Endodermal cell (in vitro differentiated cells): ENCODE measurements around the gene APEH. TPM values are rescaled to one million over a fixed set of nuclear protein-coding genes. Genes with fewer than 3 reads are reported as not detected.

Source experiments
- DNase-seq: peaks from one replicate; pipeline ENCODE4 v3.0.0-alpha.2; 2017
- H3K27ac ChIP-seq: 2 replicates; pipeline ENCODE4 v1.5.1; 2013; ENCODE audit warnings: mild to moderate bottlenecking, low read depth, low read length, moderate library complexity
- H3K27me3 ChIP-seq: 2 replicates; pipeline ENCODE4 v1.6.1; 2013; ENCODE audit warnings: mild to moderate bottlenecking, low read length, moderate library complexity; ENCODE audit not compliant: insufficient read depth, control insufficient read depth, poor library complexity, severe bottlenecking
- H3K36me3 ChIP-seq: 2 replicates; pipeline ENCODE4 v1.7.0; 2013; ENCODE audit warnings: mild to moderate bottlenecking, low read length, moderate library complexity; ENCODE audit not compliant: control insufficient read depth, insufficient read depth
- H3K4me1 ChIP-seq: one replicate; pipeline ENCODE4 v1.7.0; 2013; ENCODE audit warnings: low read length; ENCODE audit not compliant: control insufficient read depth, insufficient read depth
- H3K4me3 ChIP-seq: 2 replicates; pipeline ENCODE4 v1.5.1; 2013; ENCODE audit warnings: mild to moderate bottlenecking, low read length, moderate library complexity
- H3K9ac ChIP-seq: 2 replicates; pipeline ENCODE4 v1.6.1; 2013; ENCODE audit warnings: mild to moderate bottlenecking, low read length, moderate library complexity; ENCODE audit not compliant: poor library complexity, severe bottlenecking; ENCODE audit errors: extremely low read depth
- H3K9me3 ChIP-seq: 2 replicates; pipeline ENCODE4 v1.6.1; 2013; ENCODE audit warnings: mild to moderate bottlenecking, low read length, moderate library complexity; ENCODE audit not compliant: control insufficient read depth
- H3K27ac Mint-ChIP-seq: 2 replicates; pipeline ENCODE4 v1.8.0; 2020; ENCODE audit warnings: mixed read lengths
- H3K27me3 Mint-ChIP-seq: 2 replicates; pipeline ENCODE4 v1.8.0; 2021; ENCODE audit warnings: mild to moderate bottlenecking, mixed read lengths; ENCODE audit not compliant: insufficient read depth
- H3K36me3 Mint-ChIP-seq: 2 replicates; pipeline ENCODE4 v1.8.0; 2020; ENCODE audit warnings: low read depth, mixed read lengths
- H3K4me1 Mint-ChIP-seq: 2 replicates; pipeline ENCODE4 v1.8.0; 2020; ENCODE audit warnings: mixed read lengths
- H3K4me3 Mint-ChIP-seq: 2 replicates; pipeline ENCODE4 v1.8.0; 2020; ENCODE audit warnings: mild to moderate bottlenecking, moderate library complexity, mixed read lengths
- H3K9me3 Mint-ChIP-seq: 2 replicates; pipeline ENCODE4 v1.8.0; 2020; ENCODE audit warnings: mild to moderate bottlenecking, mixed read lengths
- WGBS, 2 experiments: methylation state at CpG; one replicate each; pipeline versions ENCODE4 v1.1.5 to v1.1.7; 2013; ENCODE audit warnings: missing lambda C conversion rate in 2 of 2, mixed read lengths in 1 of 2; ENCODE audit not compliant: insufficient coverage in 1 of 2, insufficient read length in 1 of 2; 5-methylcytosine and 5-hydroxymethylcytosine counted together
- total RNA-seq, 2 donors: library from RNA; stranded (reverse); fragmentation: NEBNext Ultra II Directional in 1 of 2; extraction: Animal tissue kit (Norgen Biotek cat#: 25700) in 1 of 2; gene quantifications; 2 replicates in 1 of 2; 3 replicates in 1 of 2; pipeline ENCODE4 v1.2.1, GENCODE V29; 2021
- TF ChIP-seq, protein P1 (sequence below): fragments of 200-600 bp; sonication (generic); conservative IDR thresholded peaks from 2 replicates; pipeline ENCODE4 v1.5.0; 2021; ENCODE audit warnings: antibody characterized with exemption, mild to moderate bottlenecking

Gene APEH
- total RNA-seq, 2 donors from 2014 or later, result 188 to 216 TPM

DNA sequence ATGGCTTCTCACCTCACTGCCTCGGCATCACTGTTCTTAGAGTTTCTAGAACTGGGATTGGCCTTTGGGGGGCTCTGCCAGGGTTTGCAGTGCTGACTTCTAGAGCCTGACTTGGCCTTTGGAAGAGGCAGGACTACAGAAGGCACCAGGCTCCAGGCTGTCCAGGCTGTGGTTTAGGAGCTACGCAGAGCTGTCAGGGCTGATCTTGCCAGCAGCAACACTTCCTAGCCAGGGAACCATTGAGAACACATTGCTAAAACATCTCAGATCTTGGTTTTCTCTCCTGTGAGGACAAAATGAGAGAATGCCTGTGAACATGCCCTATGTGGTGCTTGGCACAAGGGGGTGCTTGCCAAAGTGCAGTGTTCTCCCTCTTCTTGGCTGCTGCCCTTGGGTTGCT lies 34.6 kb upstream of the APEH start:
- H3K4me1 Mint-ChIP-seq, result no peaks in the 10 kb centered on the region
- no peaks in the 10 kb centered on the region for H3K36me3 ChIP-seq
- H3K27ac Mint-ChIP-seq, result no peak overlapping the region
- no peak overlapping the region for H3K9ac ChIP-seq
- no peak overlapping the region for H3K27ac ChIP-seq
- H3K9me3 ChIP-seq, result no peaks in the 10 kb centered on the region
- DNase-seq, result no peak
- TF ChIP-seq, protein P1, sequence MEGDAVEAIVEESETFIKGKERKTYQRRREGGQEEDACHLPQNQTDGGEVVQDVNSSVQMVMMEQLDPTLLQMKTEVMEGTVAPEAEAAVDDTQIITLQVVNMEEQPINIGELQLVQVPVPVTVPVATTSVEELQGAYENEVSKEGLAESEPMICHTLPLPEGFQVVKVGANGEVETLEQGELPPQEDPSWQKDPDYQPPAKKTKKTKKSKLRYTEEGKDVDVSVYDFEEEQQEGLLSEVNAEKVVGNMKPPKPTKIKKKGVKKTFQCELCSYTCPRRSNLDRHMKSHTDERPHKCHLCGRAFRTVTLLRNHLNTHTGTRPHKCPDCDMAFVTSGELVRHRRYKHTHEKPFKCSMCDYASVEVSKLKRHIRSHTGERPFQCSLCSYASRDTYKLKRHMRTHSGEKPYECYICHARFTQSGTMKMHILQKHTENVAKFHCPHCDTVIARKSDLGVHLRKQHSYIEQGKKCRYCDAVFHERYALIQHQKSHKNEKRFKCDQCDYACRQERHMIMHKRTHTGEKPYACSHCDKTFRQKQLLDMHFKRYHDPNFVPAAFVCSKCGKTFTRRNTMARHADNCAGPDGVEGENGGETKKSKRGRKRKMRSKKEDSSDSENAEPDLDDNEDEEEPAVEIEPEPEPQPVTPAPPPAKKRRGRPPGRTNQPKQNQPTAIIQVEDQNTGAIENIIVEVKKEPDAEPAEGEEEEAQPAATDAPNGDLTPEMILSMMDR, result no peak
- H3K4me3 ChIP-seq, result no peak overlapping the region
- no peak overlapping the region for H3K4me3 Mint-ChIP-seq
- no peaks in the 10 kb centered on the region for H3K9me3 Mint-ChIP-seq
- H3K36me3 Mint-ChIP-seq, result no peaks in the 10 kb centered on the region
- no peaks in the 10 kb centered on the region for H3K27me3 Mint-ChIP-seq
- H3K4me1 ChIP-seq, result no peaks in the 10 kb centered on the region
- no peaks in the 10 kb centered on the region for H3K27me3 ChIP-seq
- 97 to 100% methylated on average over 1 to 2 of the region's 2 CpGs for WGBS, 2 experiments

DNA sequence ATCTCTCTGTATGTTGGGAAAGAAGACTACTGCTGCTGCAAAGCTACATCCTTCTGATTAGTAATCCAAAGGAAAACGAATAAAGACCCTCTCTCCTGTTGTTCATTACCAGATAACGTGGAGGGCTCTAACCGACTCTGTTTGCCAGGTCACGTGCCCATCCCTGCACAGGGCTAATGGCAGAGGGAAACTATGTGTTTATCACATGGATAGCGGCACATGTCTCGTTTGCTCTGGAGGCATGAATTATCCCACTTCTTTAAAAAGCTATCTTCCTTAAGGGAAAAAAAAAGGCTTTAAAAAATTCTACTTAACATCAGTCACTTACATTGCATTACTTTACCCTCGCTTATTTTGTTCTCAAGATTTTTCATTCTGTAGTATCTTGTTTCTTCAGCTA lies 32.9 kb upstream of the APEH start:
- Histone ChIP-seq H3K27me3 (no peaks in the 10 kb centered on the region), H3K27ac (no peak overlapping the region), H3K9ac (no peak overlapping the region), H3K9me3 (no peaks in the 10 kb centered on the region), H3K4me1 (no peaks in the 10 kb centered on the region), H3K4me3 (no peak overlapping the region), H3K36me3 (no peaks in the 10 kb centered on the region)
- no peak overlapping the region for H3K4me3 Mint-ChIP-seq
- TF ChIP-seq, protein P1, result no peak
- WGBS, 2 experiments, result 76 to 77% methylated on average over 6 to 7 of the region's 7 CpGs
- no peaks in the 10 kb centered on the region for H3K4me1 Mint-ChIP-seq
- no peak for DNase-seq
- no peaks in the 10 kb centered on the region for H3K36me3 Mint-ChIP-seq
- no peak overlapping the region for H3K27ac Mint-ChIP-seq
- no peaks in the 10 kb centered on the region for H3K27me3 Mint-ChIP-seq
- H3K9me3 Mint-ChIP-seq, result no peaks in the 10 kb centered on the region

DNA sequence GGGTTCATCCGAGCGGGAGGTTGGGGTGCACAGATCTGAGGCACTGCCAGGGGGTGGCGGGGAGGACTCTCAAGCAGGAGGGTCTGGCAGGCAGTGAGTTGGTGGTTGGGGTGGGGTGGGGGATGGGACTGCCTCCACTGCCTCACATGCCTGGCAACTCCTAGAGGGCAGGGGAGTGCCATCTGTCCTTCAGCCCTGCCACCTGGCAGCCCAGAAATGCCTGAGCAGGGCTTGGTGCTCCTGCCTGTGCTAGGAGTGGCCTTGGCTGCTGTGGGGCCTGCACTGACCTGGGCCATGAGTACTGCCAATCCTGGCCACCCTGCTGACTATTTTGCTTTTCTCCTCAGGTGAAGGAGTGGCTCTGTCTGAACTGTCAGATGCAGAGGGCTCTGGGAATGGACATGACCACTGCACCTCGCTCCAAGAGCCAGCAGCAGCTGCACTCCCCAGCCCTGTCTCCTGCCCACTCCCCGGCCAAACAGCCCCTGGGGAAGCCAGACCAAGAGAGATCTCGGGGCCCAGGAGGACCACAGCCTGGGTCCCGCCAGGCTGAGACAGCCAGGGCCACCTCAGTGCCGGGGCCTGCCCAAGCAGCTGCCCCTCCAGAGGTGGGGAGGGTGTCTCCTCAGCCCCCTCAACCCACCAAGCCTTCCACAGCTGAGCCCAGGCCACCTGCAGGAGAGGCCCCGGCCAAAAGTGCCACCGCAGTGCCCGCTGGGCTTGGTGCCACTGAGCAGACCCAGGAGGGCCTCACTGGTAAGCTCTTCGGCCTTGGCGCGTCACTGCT lies 32.0 kb upstream of the APEH start:
- Mint-ChIP-seq H3K4me3 (no peak overlapping the region), H3K4me1 (no peaks in the 10 kb centered on the region), H3K36me3 (no peaks in the 10 kb centered on the region), H3K27me3 (no peaks in the 10 kb centered on the region), H3K27ac (no peak overlapping the region), H3K9me3 (no peaks in the 10 kb centered on the region)
- Histone ChIP-seq H3K27ac (no peak overlapping the region), H3K4me3 (no peak overlapping the region), H3K9ac (no peak overlapping the region), H3K36me3 (no peaks in the 10 kb centered on the region), H3K9me3 (no peaks in the 10 kb centered on the region), H3K27me3 (no peaks in the 10 kb centered on the region), H3K4me1 (no peaks in the 10 kb centered on the region)
- TF ChIP-seq, protein P1, result no peak
- 90 to 93% methylated on average over 2 to 14 of the region's 14 CpGs for WGBS, 2 experiments
- no peak for DNase-seq
